Omental fat pad (tissue), 4 donors: Measurements from ENCODE around the gene SPIN1. TPM values are rescaled to one million over a fixed set of nuclear protein-coding genes. Genes with fewer than 3 reads are reported as not detected.

Source experiments
- ATAC-seq: fragments of 150-250 bp; one replicate; pipeline ENCODE4 v1.9.1; 2016; ENCODE audit warnings: mild to moderate bottlenecking, moderate library complexity; ENCODE audit not compliant: low FRiP score
- DNase-seq: peaks from one replicate; pipeline ENCODE4 v3.0.0-alpha.2; 2019; ENCODE audit warnings: low spot score
- total RNA-seq, 4 donors: library from RNA; depleted of rRNA; stranded (reverse); fragments of >200 nt; gene quantifications; one replicate each; pipeline ENCODE4 v1.1.0, GENCODE V29; 2016
- TF ChIP-seq, protein P1 (sequence below), 3 donors: fragments of 450-650 bp; IDR thresholded peaks; one replicate each; pipeline ENCODE4 v1.5.1; 2016 to 2017; ENCODE audit warnings: antibody characterized with exemption in 3 of 3, mild to moderate bottlenecking in 3 of 3, moderate library complexity in 2 of 3

The SPIN1 gene
- total RNA-seq, 4 donors from 2014 or later = 44.8 to 66.4 (median 49.1) TPM

DNA sequence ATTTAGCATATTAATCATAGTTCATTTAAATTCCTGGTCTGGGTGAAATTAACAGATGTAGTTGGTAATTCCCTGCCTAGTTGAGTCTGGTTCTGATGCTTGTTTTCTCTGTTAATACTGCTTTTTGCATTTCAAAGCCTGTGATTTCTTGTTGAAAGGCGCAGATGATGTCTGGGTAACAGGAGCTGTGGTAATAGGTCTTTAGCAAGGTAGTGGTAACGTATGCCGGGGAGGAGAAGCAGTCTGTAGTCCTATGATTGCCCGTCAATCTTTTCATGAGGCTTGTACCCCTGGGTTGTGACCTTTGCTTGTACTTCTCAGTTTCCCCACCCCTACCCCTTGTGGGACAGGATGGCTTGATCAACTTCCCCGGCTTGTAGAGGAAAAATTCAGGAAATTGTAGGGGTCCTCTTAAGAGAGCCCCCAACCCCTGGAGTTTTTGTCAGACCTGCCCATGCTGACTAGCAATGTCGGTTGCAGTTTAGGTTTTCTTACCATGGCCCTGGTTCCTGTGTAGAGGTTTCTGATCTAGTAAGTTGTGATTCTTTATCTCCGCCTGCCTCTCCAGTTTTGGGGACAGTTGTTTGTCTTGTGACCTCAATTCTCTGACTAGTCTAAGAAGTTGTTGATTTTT lies 55.4 kb downstream of the SPIN1 start:
- ATAC-seq (no peak), DNase-seq (no peak)
- TF ChIP-seq, protein P1, sequence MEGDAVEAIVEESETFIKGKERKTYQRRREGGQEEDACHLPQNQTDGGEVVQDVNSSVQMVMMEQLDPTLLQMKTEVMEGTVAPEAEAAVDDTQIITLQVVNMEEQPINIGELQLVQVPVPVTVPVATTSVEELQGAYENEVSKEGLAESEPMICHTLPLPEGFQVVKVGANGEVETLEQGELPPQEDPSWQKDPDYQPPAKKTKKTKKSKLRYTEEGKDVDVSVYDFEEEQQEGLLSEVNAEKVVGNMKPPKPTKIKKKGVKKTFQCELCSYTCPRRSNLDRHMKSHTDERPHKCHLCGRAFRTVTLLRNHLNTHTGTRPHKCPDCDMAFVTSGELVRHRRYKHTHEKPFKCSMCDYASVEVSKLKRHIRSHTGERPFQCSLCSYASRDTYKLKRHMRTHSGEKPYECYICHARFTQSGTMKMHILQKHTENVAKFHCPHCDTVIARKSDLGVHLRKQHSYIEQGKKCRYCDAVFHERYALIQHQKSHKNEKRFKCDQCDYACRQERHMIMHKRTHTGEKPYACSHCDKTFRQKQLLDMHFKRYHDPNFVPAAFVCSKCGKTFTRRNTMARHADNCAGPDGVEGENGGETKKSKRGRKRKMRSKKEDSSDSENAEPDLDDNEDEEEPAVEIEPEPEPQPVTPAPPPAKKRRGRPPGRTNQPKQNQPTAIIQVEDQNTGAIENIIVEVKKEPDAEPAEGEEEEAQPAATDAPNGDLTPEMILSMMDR (IDR thresholded peaks at IDR 0.05) = no peak

DNA sequence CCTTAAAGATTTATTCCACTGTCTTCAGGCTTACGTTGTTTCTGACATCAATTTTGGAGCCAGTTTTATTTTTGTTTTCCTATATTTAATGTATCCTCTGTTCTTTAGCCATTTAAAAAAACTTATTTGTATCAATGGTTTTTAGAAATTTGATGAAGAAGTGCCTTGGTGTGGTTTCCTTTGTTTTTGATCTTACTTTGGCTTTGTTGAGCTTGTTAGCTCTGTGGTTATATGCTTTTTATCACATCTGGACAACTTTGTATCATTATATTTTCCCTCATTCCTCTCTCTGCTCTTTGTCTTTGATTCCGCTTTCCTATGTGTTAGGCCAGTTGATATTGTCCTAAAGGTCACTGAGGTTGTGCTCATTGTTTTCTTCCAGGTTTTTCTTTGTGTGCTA lies 58.5 kb downstream of the SPIN1 start:
- TF ChIP-seq, protein P1 (IDR thresholded peaks at IDR 0.05) = no peak
- DNase-seq = no peak
- ATAC-seq = no peak

DNA sequence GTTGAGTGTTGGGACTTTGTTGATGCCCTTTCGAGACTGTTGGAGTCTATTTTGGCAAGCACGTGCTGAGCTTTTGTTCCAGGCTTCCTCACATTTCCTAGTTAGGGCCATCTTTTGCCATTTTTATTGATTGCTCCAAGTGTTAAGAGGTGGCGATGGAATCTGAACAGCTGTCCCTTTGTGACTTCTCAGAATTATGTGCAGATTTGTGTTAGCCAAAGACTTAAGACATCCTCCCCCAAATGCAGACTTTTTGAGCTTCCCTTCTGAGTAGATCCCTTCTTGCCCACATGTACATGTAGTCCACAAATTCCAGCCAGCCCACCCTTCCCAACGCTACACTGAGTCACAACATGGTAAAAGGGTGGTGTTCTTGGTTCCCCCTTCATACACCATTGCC lies 59.2 kb downstream of the SPIN1 start:
- TF ChIP-seq, protein P1 (IDR thresholded peaks at IDR 0.05) = no peak
- ATAC-seq (no peak), DNase-seq (no peak)

DNA sequence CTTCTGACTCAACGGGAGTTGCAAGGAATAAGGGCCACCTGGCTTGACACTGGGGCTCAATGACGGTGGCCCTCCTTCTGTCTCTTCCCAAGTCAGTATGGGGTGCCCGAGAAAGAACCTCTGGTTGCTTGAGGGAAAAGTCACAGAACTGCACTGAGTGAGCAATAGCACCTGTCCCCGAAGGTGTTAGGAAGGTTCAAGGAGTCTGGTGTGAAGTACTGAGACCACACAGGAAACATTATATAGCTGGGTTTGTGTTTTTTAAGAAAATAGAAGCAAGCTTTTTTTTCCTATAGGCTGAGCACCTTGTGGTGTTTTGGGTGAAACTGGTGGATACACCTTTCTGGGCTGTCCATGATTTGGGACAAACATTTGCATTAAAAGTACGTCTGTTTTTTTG lies 62.9 kb downstream of the SPIN1 start:
- TF ChIP-seq, protein P1 (IDR thresholded peaks at IDR 0.05) = no peak
- ATAC-seq = no peak
- DNase-seq = no peak

DNA sequence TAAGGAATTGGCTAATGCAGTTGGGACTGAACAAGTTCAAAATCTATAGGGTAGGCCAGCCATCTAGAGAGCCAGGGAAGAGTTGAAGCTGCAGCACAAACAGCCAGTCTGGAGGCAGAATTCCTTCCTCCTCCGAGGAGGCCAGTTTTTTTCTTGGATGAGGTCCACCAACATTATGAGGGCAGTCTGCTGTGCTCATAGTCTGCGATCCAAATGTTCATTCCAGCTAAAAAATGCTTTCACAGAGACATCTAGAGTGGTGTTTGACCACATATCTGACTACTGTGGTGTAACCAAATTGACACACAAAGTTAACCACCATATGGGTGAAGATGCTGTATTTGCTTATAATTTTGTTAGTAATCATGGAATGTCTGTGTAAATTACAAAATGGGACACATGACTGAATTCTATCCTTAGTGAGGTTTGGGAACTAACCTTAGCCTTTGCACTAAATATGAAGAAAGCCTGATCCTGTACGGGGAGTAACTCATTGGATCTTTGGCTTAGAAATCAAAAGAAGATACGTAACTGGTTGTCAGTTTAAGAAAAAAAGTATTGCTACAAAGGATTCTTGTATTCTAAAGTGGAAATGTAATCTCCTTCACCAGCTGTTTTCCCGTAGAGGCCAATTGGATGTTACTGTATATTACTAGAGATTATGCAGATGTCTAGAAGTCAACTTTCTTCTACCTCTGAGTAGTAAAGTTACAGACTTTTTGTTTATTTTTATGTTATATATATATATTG lies 70.6 kb downstream of the SPIN1 start:
- ATAC-seq (no peak), DNase-seq (no peak)
- TF ChIP-seq, protein P1 (IDR thresholded peaks at IDR 0.05) = no peak

DNA sequence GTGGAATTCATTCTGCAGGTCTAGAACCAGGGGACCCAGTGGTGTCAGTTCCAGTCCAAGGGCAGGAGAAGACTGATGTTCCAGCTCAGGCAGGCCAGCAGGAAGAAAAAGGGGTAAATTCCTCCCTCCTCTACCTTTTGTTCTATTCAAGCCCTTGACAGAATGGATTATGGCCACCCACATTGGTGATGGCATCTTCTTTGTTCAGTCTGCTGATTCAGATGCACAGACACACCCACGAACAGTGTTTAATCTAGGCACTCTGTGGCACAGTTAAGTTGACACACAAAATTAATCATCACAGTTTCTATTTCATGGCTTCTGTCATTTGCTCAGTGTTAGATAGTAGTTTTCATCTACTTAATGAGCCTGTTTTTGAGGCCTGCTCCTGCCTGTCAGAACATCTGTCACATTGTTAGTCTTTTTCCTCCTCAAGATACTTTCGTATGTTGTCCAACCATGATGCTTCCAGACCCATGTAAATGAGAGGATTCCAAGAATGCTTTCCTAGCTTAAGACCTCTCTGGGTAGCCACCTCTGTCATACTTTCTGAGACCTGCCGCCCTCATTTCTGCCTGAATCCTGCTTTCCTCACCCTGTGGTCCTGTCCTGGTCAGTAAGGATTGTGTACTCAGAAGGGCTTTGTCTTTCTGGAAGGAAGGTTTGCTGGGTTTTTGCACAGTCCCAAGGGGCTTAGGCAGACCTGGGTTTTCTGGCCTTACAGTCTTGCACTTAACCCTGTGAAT lies 72.5 kb downstream of the SPIN1 start:
- ATAC-seq (no peak), DNase-seq (no peak)
- TF ChIP-seq, protein P1 (IDR thresholded peaks at IDR 0.05) = no peak
